GM19438 (cell line): ENCODE measurements around the gene RALGAPA1.
"Not testable (repeated sequence)": the region's sequence is repeated elsewhere in the genome, so short reads cannot be mapped to it uniquely, and the experiment has no call there.

Source experiments
- ATAC-seq: cut with Tn5 transposase; IDR thresholded peaks from one replicate; pipeline ENCODE4 v1.9.1; 2021; ENCODE audit warnings: low read depth; ENCODE audit not compliant: unreplicated experiment

RALGAPA1 gene

DNA sequence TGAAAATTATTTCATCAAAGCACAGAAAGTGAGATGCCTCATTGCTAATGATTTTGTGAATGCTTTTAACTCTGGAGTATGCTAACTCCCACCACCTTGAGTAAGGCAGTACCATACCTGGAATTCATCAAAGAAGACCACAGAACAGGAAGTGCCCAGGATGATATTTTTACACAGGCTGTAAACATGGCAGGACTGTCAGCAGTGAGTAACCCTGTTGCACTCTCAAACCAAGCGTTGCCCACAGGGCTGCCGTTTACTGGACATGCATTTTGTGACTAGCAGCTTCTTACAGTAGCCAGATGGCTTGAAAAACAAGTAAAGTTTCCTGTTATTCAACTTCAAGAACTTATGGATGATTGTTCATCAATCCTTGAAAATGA lies 42.4 kb downstream of the RALGAPA1 start:
- no peak for ATAC-seq

DNA sequence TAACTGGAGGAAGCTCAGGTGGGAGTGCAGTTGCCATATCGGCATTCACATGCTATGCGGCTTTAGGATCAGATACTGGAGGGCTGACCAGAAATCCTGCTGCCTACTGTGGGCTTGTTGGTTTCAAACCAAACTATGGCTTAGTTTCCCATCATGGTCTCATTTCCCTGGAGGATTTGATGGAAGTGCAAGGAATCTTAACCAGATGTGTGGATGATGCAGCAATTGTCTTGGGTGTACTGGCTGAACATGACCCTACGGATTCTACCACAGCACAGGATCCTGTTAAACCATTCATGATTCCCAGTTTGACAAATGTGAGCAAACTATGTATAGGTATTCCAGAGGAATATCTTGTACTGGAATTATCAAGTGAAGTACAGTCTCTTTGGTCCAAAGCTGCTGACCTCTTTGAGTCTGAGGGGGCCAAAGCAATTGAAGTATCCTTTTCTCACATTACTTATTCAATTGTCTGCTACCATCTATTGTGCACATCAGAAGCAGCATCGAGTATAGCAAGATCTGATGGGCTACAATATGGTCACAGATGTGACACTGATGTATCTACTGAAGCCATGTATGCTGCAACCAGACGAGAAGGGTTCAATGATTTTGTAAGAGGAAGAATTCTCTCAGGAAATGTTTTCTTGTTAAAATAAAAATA lies 42.9 kb downstream of the RALGAPA1 start:
- ATAC-seq: no peak

- ATAC-seq: no peak
Measured at GRCh38 chr14:35761922-35762321, 47.2 kb downstream of the RALGAPA1 start.

GRCh38 chr14:35760143-35760542 lies 49.0 kb downstream of the RALGAPA1 start:
- ATAC-seq: no peak

DNA sequence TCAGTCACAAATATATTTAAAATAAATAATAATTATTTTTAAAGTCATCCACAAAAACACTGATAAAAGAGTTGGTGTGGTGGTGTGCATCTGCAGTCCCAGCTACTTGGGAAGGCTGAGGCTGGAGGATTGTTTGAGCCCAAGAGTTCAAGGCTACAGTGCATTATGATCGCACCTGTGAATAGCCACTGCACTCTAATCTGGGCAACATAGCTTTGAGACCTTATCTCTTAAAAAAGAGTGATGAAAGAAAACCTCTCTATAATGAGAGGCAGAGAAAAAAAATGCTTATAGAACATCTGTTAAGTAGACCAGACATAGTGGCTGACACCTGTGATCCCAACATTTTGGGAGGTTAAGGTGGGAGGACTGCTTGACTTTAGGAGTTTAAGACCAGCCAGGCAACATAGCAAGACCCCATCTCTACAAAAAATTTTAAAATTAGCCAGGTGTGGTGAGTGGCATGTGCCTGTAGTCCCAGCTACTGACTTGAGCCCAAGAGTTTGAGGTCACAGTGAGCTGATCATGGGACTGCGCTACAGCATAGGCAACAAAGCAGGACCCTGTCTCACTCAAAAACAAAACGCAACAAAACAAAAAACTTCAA lies 50.5 kb downstream of the RALGAPA1 start:
- no peak for ATAC-seq

DNA sequence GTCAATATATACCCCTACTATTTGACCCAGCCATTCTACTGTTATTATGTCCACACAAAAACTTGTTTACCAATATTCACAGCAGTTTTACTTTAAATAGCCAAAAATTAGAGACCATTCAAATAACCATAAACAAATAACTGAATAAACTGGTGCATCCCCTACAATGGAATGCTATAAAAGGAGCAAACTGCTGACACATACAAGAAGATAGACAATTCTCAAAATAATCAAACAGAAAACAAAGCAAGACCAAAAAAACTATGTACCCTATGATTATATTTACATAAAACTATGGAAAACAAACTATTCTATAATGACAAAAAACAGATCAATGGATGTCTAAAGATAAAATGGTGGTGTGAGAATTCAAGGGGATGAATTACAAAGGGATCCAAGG lies 54.4 kb downstream of the RALGAPA1 start:
- ATAC-seq: no peak

DNA sequence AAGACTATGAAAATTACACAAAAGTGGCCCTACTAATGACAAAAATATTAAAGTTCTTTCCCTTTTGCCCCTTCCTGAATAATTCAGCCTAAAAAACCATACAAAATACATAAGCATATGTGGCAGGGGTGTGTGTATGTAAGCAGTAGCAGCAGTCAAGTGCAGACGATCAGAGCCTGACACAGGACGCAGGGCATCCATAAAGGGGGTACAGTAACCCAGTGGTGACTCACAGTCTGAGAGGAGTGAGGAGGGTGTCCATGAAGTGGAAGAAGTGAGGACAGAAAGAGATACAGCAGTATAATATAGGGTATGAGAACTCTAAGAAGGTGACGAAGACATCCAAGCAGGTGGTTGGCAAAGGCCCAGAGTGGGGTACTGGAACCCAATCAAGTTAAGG lies 56.7 kb downstream of the RALGAPA1 start:
- no peak for ATAC-seq

DNA sequence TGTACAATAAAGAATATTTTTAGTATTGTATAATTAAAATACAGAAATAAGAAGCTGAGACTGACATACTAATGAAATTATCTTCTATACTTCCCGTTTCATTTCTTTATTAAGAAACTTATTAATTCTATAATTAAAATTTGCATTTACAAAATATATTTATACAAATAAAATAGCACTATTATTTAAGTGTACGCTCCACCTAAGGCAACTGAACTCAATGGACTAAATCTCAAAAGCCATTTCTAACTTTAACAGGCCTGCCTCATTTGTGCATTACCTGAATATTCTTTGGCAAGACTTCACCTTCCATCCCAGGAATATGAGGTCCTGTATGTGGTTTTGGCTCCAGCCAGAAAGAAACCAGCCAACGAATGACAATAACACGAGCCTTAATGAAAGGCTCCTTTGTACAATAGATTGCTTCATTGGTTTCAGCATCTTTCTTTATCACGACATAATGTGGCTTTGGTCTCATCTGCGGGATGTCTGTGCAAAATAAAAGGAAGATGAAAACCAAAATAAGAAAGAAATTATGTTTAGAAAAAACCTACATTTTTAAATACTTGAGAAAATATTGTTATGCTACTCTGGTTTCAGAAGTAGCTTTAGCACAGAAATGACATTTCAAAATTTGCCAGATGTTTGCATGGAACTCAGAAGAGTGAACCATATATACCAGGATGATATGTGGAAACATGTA lies 58.7 kb downstream of the RALGAPA1 start:
- ATAC-seq: no peak

GRCh38 chr14:35747379-35747778 lies 61.7 kb downstream of the RALGAPA1 start:
- ATAC-seq: no peak

DNA sequence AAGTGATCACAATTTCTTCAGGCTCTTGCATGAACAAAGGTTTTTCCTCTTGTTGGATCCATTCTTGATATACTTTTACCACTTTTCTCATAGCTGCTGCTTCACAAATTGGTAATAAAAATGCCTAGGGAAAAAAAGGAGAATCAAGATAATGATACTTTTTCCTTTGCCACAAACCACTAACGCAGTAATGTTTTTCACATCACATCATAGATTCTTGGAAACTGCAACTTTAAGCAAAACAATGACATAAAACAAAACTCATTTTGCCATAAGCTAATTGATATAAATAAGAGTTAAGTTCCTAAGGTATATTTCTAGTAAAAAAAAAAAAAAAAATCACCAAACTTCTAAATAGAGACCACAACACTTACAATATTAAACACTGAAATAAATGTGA lies 66.7 kb downstream of the RALGAPA1 start:
- no peak for ATAC-seq

GRCh38 chr14:35742032-35742371 lies 67.1 kb downstream of the RALGAPA1 start:
- no peak for ATAC-seq

DNA sequence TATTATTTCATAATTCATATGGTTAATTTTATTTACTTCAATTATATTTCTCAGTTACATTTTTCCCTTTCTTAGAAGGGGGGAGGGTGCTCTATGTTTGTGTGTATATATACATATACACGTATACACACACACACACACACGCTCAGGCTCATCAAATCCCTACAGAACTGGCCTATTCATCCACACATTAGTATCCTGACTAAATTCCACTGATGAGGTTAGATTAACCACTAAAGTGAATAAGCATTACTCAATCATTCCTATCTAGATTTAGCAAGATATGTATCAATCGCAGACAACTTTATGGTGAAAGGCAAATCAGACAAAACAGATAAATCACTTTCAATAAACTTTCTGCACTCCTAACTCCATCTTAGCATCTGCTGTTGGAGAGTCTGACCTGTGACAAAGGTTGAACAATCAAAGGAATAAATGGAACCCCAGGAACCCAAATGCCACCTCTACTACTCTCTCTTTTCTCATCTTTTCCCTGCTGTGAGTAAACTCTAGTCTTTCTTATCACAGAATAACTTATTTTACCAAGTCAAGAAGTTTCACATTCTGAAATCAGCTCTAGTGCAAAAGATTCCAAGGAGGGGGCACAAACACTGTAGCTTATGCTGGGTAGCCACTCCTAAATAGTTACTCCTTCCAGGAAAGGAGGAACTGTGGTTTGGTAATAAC lies 67.6 kb downstream of the RALGAPA1 start:
- ATAC-seq: no peak

DNA sequence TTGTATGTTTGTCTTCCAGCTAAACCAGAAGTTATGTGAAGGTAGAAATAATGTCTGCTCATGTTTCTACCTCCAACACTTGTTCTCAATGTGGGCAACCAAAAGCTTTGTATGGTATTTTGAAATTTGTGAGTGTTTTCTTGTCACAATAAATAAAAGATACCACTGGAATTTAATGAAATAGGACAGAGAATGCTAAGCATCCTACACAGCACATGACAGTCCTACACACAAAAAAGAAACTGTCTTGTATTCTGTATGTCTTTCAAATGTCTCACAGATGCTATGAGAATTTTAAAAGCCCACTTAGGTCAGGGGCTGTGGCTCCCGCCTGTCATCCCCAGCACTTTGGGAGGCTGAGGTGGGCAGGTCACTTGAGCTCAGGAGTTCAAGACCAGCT lies 68.9 kb downstream of the RALGAPA1 start:
- ATAC-seq: no peak

GRCh38 chr14:35735163-35735562 lies 73.9 kb downstream of the RALGAPA1 start:
- ATAC-seq: not testable (repeated sequence)

- not testable (repeated sequence) for ATAC-seq
Measured at GRCh38 chr14:35733510-35733909, 75.6 kb downstream of the RALGAPA1 start.

DNA sequence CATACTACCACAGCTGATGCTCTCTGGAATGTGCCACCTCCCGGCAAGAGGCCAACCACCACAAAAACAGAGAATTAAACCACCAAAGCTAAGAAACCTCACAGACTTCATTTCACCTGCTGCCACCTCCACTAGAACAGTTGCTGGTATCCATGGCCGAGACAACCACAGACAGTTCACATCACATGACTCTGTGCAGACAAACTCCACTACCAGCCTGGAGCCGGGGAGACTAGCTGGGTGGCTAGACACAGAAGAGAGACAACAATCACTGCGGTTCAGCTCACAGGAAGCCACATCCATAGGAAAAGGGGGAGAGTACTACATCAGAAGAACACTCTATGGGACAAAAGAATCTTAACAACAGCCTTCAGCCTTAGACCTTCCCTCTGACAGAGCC lies 78.2 kb downstream of the RALGAPA1 start:
- ATAC-seq: no peak

DNA sequence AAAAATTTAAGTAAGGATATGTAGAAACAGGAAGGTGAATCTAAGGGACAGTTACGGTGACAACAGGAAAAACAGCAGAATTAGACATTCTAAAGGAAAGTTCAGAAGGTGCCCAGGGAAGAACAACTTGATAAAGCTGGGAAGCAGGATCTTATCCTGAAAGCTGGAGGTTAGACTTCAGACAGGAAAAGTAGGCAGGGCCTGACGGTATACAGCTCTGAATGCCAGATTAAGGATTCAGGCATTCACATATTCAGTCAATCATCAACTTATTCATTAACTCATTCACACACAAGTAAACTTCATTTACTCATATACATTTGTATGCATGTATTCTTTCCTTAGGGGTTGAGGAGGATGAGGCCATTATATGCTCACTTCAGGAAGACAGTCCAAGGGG lies 81.3 kb downstream of the RALGAPA1 start:
- no peak for ATAC-seq

GRCh38 chr14:35725930-35726329 lies 83.2 kb downstream of the RALGAPA1 start:
- no peak for ATAC-seq

GRCh38 chr14:35715079-35715478 lies 94.0 kb downstream of the RALGAPA1 start:
- no peak for ATAC-seq

DNA sequence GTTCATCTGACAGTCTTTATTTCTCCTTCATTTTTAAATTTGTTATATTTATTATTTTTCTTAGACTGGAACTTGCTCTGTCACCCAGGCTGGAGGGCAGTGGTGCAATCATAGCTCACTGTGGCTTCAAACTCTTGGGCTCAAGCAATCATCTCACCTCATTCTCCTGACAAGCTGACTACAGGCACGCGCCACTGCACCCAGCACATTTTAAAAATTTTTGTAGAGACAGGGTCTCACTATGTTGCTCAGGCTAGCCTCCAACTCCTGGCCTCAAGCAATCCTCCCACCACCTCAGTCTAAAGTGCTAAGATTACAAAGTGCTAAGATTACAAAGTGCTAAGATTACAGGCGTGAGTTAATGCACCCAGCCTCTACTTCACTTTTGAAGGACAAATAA lies 96.6 kb downstream of the RALGAPA1 start:
- ATAC-seq: no peak

DNA sequence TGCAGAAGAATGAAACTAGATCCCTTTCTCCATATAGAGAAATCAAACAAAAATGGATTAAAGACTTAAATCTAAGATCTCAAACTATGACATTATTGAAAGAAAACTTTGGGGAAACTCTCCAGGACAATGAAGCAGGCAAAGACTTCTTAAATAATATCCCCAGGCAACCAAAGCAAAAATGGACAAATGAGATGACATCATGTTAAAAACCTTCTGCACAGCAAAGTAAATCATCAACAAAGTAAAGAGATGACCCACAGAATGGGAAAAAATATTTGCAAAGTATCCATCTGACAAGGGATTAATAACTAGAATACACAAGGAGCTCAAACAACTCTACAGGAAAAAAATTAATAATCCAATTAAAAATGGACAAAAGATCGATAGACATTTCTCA lies 101.0 kb downstream of the RALGAPA1 start:
- no peak for ATAC-seq

DNA sequence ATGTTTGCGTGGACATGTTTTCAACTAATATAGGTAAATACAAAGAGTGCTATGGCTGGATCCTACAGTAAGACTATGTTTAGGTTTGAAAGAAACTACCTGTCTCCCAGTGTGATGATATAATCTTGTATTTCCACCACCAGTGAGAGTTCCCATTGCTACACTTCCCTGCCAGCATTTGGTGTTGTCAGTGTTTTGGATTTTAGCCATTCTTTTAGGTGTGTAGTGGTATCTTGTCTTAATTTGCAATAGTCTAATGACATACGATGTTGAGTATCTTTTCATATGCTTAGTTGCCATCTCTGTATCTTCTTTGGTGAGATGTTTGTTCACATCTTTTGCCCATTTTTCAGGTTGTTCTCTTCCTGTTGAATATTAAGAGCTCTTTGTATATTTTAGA lies 103.5 kb downstream of the RALGAPA1 start:
- no peak for ATAC-seq
